Tibial nerve (tissue), 4 donors: ENCODE measurements around the gene SEMA3C.

Experiments used
- EP300 ChIP-seq, 2 donors: sonication (generic); formaldehyde crosslinking; IDR thresholded peaks; one replicate each; pipeline ENCODE4 v1.6.1; 2017; ENCODE audit warnings: antibody characterized with exemption in 2 of 2, mild to moderate bottlenecking in 1 of 2
- TF ChIP-seq, protein P1 (sequence below), 5 experiments: fragments of 200-600 bp in 3 of 5; fragments of 450-650 bp in 2 of 5; sonication (generic) in 3 of 5; IDR thresholded peaks; one replicate each; pipeline ENCODE4 v1.5.1; 2016 to 2019; ENCODE audit warnings: antibody characterized with exemption in 5 of 5, mild to moderate bottlenecking in 3 of 5, moderate library complexity in 2 of 5

- TF ChIP-seq, protein P1, sequence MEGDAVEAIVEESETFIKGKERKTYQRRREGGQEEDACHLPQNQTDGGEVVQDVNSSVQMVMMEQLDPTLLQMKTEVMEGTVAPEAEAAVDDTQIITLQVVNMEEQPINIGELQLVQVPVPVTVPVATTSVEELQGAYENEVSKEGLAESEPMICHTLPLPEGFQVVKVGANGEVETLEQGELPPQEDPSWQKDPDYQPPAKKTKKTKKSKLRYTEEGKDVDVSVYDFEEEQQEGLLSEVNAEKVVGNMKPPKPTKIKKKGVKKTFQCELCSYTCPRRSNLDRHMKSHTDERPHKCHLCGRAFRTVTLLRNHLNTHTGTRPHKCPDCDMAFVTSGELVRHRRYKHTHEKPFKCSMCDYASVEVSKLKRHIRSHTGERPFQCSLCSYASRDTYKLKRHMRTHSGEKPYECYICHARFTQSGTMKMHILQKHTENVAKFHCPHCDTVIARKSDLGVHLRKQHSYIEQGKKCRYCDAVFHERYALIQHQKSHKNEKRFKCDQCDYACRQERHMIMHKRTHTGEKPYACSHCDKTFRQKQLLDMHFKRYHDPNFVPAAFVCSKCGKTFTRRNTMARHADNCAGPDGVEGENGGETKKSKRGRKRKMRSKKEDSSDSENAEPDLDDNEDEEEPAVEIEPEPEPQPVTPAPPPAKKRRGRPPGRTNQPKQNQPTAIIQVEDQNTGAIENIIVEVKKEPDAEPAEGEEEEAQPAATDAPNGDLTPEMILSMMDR (IDR thresholded peaks at IDR 0.05): no peak
- TF ChIP-seq EP300 (IDR thresholded peaks at IDR 0.05): no peak
These were observed 155.6 kb downstream of the SEMA3C start for GRCh38 chr7:80763289-80763688.
